ENCODE results near the gene HDAC3.

HDAC3 gene

DNA sequence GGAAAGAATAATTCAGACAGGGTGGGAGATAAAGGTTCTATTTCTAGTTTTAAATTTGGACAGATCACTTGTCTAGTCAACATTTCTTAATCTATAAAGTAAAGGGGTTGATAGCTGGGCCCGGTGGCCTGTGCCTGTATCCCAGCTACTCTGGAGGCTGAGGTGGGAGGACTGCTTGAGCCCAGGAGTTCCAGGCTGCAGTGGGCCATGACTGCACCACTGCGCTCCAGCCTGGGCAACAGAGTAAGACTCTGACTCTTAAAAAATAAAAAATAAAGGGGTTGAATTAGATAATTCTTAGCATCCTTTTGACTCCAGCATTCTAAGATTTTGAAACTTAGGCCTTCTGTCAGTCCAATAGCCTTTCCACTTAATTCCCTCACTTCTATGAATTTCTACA is 28.6 kb downstream of the HDAC3 start:
- Mint-ChIP-seq H3K27ac (peak overlapping the region; percentile 84), H3K4me3 (peak overlapping the region; percentile 61), H3K4me1 (peaks cover 87% of the 10 kb centered on the region), H3K36me3 (peaks cover 56% of the 10 kb centered on the region), H3K9me3 (no peaks in the 10 kb centered on the region)
- DNase-seq (ENCODE audit: low spot score in 2 of 2), result no peak
- ATAC-seq, result no peak

GRCh38 chr5:141605523-141606277 is 30.9 kb downstream of the HDAC3 start:
- Mint-ChIP-seq H3K27ac (peak overlapping the region; percentile 84), H3K36me3 (peaks cover 34% of the 10 kb centered on the region), H3K4me1 (peaks cover 82% of the 10 kb centered on the region), H3K4me3 (peak overlapping the region; percentile 61), H3K9me3 (no peaks in the 10 kb centered on the region)
- peak; percentile 96 for ATAC-seq
- peak; percentile 40 to 79 for DNase-seq (ENCODE audit: low spot score in 2 of 2)

DNA sequence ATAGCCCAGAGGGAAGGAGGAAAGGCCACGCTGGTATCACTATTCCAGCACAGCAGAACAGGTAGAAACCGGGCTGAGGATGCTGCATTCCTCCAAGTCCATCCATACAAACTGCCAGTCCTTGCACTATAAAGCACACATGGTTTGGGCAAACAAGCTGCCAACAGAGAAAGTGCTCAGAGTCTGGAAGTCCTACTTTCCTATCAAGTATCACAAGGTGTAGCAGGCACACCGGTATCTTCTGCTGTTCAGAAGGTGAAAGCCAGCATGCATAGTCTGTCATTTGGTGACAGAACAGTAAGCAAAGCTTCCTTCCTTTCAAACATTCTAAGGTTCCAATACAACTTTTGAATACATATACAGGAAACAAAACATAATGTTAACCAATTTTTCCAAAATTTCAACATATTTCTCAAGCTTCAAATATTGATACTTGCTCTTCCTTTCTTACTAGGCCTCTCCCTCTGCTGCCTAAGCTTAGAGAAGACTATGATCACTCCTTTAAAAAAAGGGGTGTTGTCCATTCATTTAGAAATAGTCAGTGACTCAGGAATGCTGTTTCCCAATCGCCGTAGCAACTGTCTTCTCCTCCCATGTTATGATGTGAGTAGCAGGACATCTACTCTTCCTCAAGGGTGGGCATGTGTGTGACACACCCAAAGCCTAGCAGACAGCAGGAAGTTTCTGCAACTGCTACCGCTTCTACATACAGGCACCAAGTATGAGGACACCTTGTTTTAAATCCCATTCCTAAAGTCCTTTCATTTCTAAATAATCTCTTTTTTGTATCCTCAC is 32.5 kb downstream of the HDAC3 start:
- Mint-ChIP-seq H3K4me1 (peaks cover 79% of the 10 kb centered on the region), H3K4me3 (peak overlapping the region; percentile 61), H3K36me3 (peaks cover 21% of the 10 kb centered on the region), H3K27ac (peak overlapping the region; percentile 84), H3K9me3 (no peaks in the 10 kb centered on the region)
- ATAC-seq, result peak; percentile 39
- DNase-seq (ENCODE audit: low spot score in 2 of 2), result no peak

DNA sequence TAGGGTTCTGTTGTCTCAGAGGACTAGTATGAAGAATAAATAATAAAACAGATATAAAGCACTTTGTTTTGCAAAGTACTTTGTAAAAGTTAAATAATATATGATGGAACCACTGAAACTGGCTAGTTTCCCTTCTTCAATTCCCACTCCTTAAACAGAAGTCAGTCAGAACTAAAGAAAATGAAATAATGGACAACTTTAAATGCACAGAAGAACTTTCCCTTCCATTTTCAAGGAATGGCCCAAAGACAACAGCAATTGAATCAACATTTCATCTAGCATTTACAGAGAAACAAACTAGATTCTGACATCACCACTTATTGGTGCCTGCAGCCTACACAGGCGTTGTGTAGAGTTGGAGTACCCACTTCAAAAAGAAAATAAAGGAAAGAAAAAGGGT is 34.0 kb downstream of the HDAC3 start:
- H3K4me3 Mint-ChIP-seq, result peak overlapping the region; percentile 34
- peaks cover 21% of the 10 kb centered on the region for H3K36me3 Mint-ChIP-seq
- peak overlapping the region; percentile 84 for H3K27ac Mint-ChIP-seq

GRCh38 chr5:141598391-141599345 is 38.0 kb downstream of the HDAC3 start:
- no peak for DNase-seq (ENCODE audit: low spot score in 2 of 2)
- H3K4me3 Mint-ChIP-seq, result peak overlapping the region; percentile 22
- H3K36me3 Mint-ChIP-seq, result peaks cover 28% of the 10 kb centered on the region
- H3K4me1 Mint-ChIP-seq, result peaks cover 65% of the 10 kb centered on the region
- H3K9me3 Mint-ChIP-seq, result no peaks in the 10 kb centered on the region
- peak; percentile 95 for ATAC-seq
- H3K27ac Mint-ChIP-seq, result peak overlapping the region; percentile 88

More for the DNA sequence above, 34.0 kb downstream of the HDAC3 start:
- DNase-seq (ENCODE audit: low spot score in 2 of 2) (no peak), ATAC-seq (no peak)
- Mint-ChIP-seq H3K9me3 (no peaks in the 10 kb centered on the region), H3K4me1 (peaks cover 81% of the 10 kb centered on the region)

- Mint-ChIP-seq H3K4me1 (peaks cover 62% of the 10 kb centered on the region), H3K27ac (peak overlapping the region; percentile 50), H3K4me3 (no peak overlapping the region), H3K9me3 (no peaks in the 10 kb centered on the region), H3K36me3 (peaks cover 36% of the 10 kb centered on the region)
- no peak for ATAC-seq
- DNase-seq (ENCODE audit: low spot score in 2 of 2), result no peak
These were observed 38.8 kb downstream of the HDAC3 start for GRCh38 chr5:141597814-141598213.

DNA sequence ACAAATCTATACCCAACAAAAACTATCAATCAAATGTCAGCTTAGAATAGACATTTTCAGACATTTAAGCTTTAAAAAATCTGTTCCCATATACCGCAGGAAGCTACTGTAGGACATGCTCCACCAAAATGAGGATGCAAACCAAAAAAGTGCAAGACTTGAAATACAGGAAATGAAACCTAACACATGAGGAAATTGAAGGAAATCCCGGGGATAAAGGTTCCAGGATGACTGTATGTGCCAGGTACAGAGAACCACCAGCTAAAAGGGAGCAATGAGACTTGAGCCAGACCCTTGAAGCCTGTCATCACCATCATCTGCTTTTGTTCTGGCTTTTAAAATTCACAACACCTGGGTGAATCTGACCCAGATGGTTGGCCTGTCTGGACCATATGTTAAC is 39.3 kb downstream of the HDAC3 start:
- peak overlapping the region; percentile 50 for H3K27ac Mint-ChIP-seq
- no peak for ATAC-seq

GRCh38 chr5:141596867-141597266 is 39.8 kb downstream of the HDAC3 start:
- no peaks in the 10 kb centered on the region for H3K9me3 Mint-ChIP-seq
- no peak for DNase-seq (ENCODE audit: low spot score in 2 of 2)
- peak overlapping the region; percentile 10 for H3K27ac Mint-ChIP-seq
- peaks cover 62% of the 10 kb centered on the region for H3K4me1 Mint-ChIP-seq
- H3K36me3 Mint-ChIP-seq, result peaks cover 46% of the 10 kb centered on the region
- ATAC-seq, result no peak
- H3K4me3 Mint-ChIP-seq, result no peak overlapping the region

More for the DNA sequence above, 39.3 kb downstream of the HDAC3 start:
- H3K4me1 Mint-ChIP-seq, result peaks cover 62% of the 10 kb centered on the region
- DNase-seq (ENCODE audit: low spot score in 2 of 2), result no peak
- H3K36me3 Mint-ChIP-seq, result peaks cover 41% of the 10 kb centered on the region
- H3K9me3 Mint-ChIP-seq, result no peaks in the 10 kb centered on the region
- no peak overlapping the region for H3K4me3 Mint-ChIP-seq

DNA sequence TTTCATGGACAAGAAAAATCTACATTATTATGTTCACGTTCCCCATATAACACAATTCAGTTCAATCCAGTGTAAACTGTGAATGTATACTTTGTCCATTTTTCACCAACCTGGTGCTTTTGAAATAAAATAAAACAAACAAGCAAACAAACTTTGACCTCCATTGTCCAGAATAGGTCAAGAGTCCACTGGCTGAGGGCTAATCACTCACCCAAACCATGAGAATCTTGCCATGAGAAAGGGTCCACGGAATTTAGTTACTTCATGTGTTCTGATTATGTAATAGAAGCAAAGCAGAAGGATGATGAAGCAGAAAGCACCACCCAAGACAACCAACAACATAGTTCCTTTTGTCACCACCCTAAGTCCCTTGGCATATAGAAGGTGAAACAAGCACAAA is 46.5 kb downstream of the HDAC3 start:
- Mint-ChIP-seq H3K36me3 (peaks cover 96% of the 10 kb centered on the region), H3K4me1 (peaks cover 44% of the 10 kb centered on the region), H3K9me3 (no peaks in the 10 kb centered on the region), H3K27ac (peak overlapping the region; percentile 4), H3K4me3 (no peak overlapping the region)
- no peak for DNase-seq (ENCODE audit: low spot score in 2 of 2)
- ATAC-seq, result no peak

DNA sequence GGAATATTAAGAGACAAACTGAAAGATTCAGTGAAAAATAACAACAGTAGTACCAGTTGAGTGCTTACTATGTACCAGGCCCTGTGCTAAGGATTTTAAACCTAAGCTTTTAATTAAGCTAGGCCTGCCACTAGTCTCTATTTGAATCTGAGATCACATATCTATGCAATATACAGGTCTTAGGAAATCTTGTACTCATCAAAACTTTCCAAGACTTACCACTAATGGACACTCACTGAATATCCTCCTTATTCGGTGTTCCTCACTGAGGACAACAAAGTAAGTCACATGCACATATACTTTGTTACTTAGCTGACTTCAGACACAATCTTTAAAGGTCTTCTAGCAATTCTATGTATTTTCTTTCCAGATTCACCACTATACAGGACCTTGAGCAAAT is 50.4 kb downstream of the HDAC3 start:
- no peak for ATAC-seq
- Mint-ChIP-seq H3K36me3 (peaks cover 97% of the 10 kb centered on the region), H3K4me3 (no peak overlapping the region), H3K27ac (no peak overlapping the region), H3K4me1 (peaks cover 31% of the 10 kb centered on the region), H3K9me3 (no peaks in the 10 kb centered on the region)
- DNase-seq (ENCODE audit: low spot score in 2 of 2), result no peak

DNA sequence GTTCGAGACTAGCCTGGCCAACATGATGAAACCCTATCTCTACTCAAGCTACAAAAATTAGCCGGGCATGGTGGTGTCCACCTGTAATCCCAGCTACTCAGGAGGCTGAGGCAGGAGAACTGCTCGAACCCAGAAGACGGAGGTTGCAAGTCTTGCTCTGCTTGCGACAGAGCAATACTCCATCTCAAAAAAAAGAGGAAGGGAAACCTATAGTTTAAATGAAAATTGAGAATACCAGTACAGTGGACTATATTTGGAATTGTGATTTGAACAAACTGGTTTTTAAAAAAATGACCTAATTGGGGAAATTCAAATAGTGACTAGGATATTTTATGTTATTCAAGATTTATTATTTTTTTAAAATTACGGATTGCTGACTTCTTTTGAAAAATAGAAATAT is 51.1 kb downstream of the HDAC3 start:
- Mint-ChIP-seq H3K9me3 (no peaks in the 10 kb centered on the region), H3K27ac (no peak overlapping the region), H3K36me3 (peaks cover 97% of the 10 kb centered on the region), H3K4me1 (peaks cover 25% of the 10 kb centered on the region), H3K4me3 (no peak overlapping the region)
- DNase-seq (ENCODE audit: low spot score in 2 of 2), result no peak
- no peak for ATAC-seq

DNA sequence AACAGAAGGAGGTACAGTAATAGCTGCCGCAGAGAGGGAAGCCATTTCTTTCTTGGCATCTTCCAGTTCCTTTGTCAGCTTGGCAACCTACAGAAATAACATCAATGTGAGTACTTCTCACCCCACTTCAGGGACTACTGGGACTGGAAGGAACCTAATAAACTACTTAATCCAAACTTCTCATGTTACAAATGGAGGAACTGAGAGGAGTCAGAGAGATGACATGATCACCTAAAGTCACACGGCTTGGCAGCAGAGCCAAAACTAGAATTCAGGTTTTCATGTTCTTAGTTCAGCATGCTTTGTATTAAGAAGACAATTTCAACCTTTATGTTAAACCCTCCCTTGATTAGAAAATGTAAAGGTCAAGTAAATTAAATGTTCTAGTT is 62.5 kb downstream of the HDAC3 start:
- DNase-seq (ENCODE audit: low spot score in 2 of 2) (no peak), ATAC-seq (no peak)
- Mint-ChIP-seq H3K4me1 (no peaks in the 10 kb centered on the region), H3K4me3 (no peak overlapping the region), H3K27ac (no peak overlapping the region), H3K36me3 (peaks cover 100% of the 10 kb centered on the region), H3K9me3 (no peaks in the 10 kb centered on the region)

GRCh38 chr5:141573489-141574121 is 63.0 kb downstream of the HDAC3 start:
- DNase-seq (ENCODE audit: low spot score in 2 of 2), result no peak
- no peaks in the 10 kb centered on the region for H3K9me3 Mint-ChIP-seq
- no peak overlapping the region for H3K27ac Mint-ChIP-seq
- H3K4me1 Mint-ChIP-seq, result no peaks in the 10 kb centered on the region
- no peak for ATAC-seq
- H3K36me3 Mint-ChIP-seq, result peaks cover 100% of the 10 kb centered on the region
- H3K4me3 Mint-ChIP-seq, result no peak overlapping the region

All from stimulated activated effector memory CD8-positive, alpha-beta T cell treated with anti-CD3 and anti-CD28 coated beads, Interleukin-12 subunit alpha, Interleukin-12 subunit beta, amount 100 ng/mL, for 72 hours (primary cell).